Kidney capillary endothelial cell (primary cell): ENCODE measurements around the gene WDR55.
"Not testable (repeated sequence)": the region's sequence is repeated elsewhere in the genome, so short reads cannot be mapped to it uniquely, and the experiment has no call there.

Experiments used
- DNase-seq: peaks from one replicate; pipeline ENCODE4 v3.0.0-alpha.2; 2018; ENCODE audit warnings: low spot score

Gene WDR55

GRCh38 chr5:140711794-140712193 is 47.1 kb downstream of the WDR55 start:
- DNase-seq, result no peak

GRCh38 chr5:140713562-140714094 is 48.9 kb downstream of the WDR55 start:
- no peak for DNase-seq

GRCh38 chr5:140716238-140716637 is 51.5 kb downstream of the WDR55 start:
- not testable (repeated sequence) for DNase-seq

- no peak for DNase-seq
Measured at GRCh38 chr5:140718266-140718592, 53.5 kb downstream of the WDR55 start.

- DNase-seq, result not testable (repeated sequence)
Measured at GRCh38 chr5:140720738-140721137, 56.0 kb downstream of the WDR55 start.

- not testable (repeated sequence) for DNase-seq
Measured at GRCh38 chr5:140721395-140721794, 56.7 kb downstream of the WDR55 start.
